GM21619 (cell line): ENCODE measurements around the gene CALR.
"Not testable (repeated sequence)": the region's sequence is repeated elsewhere in the genome, so short reads cannot be mapped to it uniquely, and the experiment has no call there.

Experiments
- ATAC-seq: cut with Tn5 transposase; IDR thresholded peaks from one replicate; pipeline ENCODE4 v1.9.1; 2021; ENCODE audit not compliant: unreplicated experiment

The CALR gene

GRCh38 chr19:12937927-12938778, at the start of gene CALR:
Gene CALR (plus strand): TSS chr19:12938609. CDS start chr19:12938680, 71 bp downstream.
- peak; percentile 82 for ATAC-seq

GRCh38 chr19:12890299-12890786, 48.1 kb upstream of the CALR start:
- not testable (repeated sequence) for ATAC-seq

GRCh38 chr19:12890787-12891552, 47.4 kb upstream of the CALR start, which contains the start of gene GCDH:
Gene GCDH (plus strand): TSS chr19:12891160. CDS start chr19:12891305, 145 bp downstream.
- peak; percentile 90 for ATAC-seq

- ATAC-seq = no peak
Observed at GRCh38 chr19:12891553-12892021, 46.8 kb upstream of the CALR start.

- ATAC-seq = no peak
Observed at GRCh38 chr19:12893582-12893981, 44.8 kb upstream of the CALR start.

GRCh38 chr19:12896460-12896859, 41.9 kb upstream of the CALR start:
- ATAC-seq = no peak

- ATAC-seq = peak; percentile 63
Observed at GRCh38 chr19:12899891-12900518, 38.4 kb upstream of the CALR start.

GRCh38 chr19:12907166-12907565, 31.2 kb upstream of the CALR start:
- ATAC-seq = no peak

- ATAC-seq = no peak
Observed at GRCh38 chr19:12912571-12912970, 25.8 kb upstream of the CALR start.

GRCh38 chr19:12913011-12913561, 25.3 kb upstream of the CALR start:
- no peak for ATAC-seq

GRCh38 chr19:12913851-12914690, 24.3 kb upstream of the CALR start:
- ATAC-seq = no peak

GRCh38 chr19:12915860-12916259, 22.5 kb upstream of the CALR start:
- not testable (repeated sequence) for ATAC-seq

GRCh38 chr19:12918253-12918652, 20.2 kb upstream of the CALR start:
- ATAC-seq = no peak

- no peak for ATAC-seq
Observed at GRCh38 chr19:12921047-12921446, 17.4 kb upstream of the CALR start.

GRCh38 chr19:12922959-12923358, 15.4 kb upstream of the CALR start:
- no peak for ATAC-seq

- no peak for ATAC-seq
Observed at GRCh38 chr19:12924621-12925310, 13.6 kb upstream of the CALR start.

GRCh38 chr19:12930002-12930645, 8.3 kb upstream of the CALR start:
- ATAC-seq = no peak

GRCh38 chr19:12932392-12933286, 5.8 kb upstream of the CALR start:
- ATAC-seq = no peak
